GM18870 (cell line): ENCODE data around the gene KANTR.

ENCODE experiments used
- ATAC-seq: cut with Tn5 transposase; IDR thresholded peaks from one replicate; pipeline ENCODE4 v1.9.1; 2021; ENCODE audit warnings: moderate library complexity; ENCODE audit not compliant: unreplicated experiment

KANTR gene, protein sequence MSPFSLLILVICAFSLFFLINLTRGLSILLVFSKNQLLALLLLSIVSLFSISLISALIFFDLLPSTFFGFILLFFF

DNA sequence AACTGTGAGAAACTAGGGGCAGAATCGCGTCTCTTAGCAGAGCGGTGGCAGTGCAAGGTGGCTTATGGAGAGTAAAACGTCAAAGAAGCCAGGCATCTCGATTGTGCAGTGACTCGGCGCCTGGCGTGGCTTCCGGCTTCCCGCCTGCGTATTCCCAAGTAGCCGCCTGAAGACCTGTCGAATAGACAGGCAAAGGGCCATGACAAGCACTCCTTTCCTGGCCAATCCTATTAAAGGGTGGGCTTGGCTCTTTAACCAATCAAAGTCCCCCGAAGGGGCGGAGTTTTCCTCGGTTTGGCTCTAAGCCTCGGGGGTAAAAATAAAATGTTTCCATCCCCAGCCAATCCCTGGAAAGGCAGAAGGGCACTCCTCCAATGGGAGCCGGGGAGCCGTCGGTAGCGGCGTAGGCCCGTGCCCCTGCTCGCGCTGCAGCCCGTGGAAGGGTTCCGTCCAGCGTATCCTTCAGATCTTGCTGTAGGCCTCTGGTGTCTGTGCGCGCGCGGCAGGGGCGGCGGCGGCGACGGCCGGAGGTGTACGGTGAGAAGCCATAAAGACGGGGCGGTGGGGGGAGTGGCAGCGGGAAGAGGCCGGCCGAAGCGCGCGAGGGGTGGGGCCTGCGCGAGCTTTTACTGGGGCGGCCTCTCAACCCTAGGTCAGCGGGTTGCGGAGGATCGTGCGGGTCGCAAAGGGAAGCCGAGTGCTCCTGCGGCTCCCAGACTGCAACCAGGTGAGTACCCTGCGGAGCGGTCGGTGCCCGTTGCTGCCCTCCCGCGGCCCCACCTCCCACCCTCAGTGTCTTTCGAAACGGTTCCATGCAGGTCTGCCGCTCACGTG is at the start of gene KANTR:
Gene KANTR, plus strand, starts transcription at position 395 of the 834 bp plus-strand sequence. CDS start 30,131 bp downstream, outside the sequence.
- peak; percentile 84 for ATAC-seq

DNA sequence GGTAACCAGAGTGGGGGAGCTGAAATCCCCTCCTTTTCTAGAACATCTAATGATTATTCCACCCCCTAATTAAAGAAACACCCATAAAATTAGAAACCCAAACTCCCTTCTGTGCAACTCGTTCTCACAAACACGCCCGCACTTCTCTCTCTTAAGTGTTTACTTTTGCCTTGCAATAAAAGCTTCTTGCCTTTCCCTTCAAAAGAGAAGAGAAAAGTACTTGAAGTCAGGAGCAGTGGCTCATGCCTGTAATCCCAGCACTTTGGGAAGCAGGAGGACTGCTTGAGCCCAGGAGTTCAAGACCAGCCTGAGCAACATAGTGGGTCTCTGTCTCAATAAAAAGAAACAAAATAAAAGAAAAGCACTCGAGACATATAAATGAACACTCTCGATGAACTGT is 48.9 kb upstream of the KANTR start:
- ATAC-seq: no peak

DNA sequence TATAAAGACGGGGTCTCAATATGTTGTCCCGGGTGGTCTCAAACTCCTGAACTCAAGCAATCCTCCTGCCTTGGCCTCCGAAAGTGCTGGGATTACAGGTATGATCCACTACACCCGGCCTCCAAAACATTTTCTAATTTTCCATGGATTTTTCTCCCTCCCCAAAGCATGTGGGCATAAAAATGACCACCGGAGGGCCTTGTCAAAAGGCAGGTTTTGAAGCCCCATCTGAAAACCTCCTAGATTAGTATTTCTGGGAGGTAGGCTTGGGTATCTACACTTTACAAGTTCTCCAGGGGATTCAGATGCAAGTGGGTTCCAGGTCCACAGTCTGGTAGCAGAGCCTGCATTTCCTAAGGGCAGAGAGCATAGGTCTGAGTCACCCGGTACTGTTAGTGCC is 46.7 kb upstream of the KANTR start:
- ATAC-seq: no peak

DNA sequence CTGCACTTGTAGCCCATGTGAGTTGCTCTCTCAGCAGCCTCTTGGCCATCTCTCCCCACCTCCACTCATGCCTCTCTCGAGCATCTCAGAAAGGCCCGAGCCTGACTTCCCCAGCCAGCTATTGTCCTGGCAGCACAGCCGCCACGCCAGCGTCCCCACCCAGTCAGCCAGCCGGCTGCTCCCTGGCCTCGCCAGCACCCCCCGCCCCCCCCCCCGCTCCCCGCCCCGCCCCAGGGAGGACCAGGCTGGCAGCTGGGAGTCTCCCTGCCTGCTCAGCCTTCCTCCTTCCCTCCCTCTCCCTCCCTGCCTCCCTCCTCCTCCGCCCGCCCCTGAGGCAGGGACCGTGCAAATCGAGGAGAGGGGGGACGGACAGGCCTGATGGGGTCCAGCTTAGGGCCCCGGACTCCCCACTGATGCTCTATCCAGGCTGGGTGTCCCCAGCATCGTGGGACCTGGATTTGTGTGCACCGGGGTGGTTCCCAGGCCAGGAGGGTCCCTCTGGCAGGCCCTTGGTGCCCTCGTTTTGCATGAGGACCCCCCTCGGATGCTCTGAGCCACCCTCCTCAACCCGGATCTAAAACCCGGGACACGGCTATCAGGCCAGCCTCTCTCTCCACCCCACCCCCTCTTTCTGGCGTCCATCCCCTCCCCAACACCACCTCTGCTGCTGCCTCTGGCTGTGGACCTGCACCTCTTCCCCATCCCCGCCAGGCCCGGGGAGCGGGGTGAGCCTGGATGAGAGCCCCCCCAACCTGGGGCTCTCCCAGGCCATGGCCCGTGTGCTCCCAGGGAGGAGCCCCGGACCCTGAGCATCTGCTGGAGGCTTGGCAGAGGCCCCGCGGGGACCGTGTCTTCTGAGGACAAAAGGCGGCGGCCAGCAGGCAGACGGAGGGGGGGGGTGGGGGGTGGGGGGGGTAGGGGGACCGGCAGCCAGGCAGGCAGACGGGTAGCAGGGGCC is 45.5 kb upstream of the KANTR start, which contains the start of gene GPR173:
Gene GPR173, plus strand, starts transcription at position 621 of the 958 bp plus-strand sequence. CDS start 27,833 bp downstream, outside the sequence.
- no peak for ATAC-seq

DNA sequence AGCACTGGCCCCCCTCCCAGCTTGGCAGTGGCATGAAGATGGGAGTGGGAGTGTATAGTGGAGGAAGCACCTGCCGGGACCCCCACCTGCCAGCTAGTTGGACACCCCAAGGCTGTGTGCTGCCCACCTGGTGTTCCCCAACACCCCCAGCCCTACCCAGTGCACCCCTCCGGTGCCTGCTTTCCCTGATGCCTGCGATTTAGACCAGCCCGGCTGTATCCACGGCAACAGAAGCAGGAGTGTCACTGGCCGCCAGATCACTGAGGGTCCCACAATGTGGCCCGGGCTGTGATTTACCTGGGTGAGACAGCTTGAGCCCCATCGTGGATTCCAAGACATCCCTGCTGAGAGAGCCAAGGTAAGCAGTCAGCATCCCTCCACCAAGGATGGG is 44.8 kb upstream of the KANTR start:
- no peak for ATAC-seq

DNA sequence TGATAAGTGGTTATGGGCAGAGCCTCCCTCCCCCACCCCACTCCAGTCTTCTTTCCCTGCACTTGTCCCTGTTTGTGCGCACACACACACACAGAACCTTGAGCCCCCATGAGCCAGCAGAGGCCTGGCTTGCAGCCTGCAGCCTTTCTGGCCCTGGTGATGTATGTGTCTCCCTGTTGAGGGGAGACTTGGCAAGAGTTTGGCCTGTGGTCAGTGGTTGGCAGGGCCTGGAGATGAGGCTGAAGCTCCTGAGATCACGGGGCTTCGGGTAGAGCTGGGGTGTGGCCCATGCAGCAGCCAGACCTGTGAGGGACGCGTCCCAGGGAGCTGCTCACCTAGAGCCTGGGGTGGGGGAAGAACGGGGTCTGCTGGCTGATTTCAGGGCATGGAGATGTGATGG is 43.1 kb upstream of the KANTR start:
- no peak for ATAC-seq

DNA sequence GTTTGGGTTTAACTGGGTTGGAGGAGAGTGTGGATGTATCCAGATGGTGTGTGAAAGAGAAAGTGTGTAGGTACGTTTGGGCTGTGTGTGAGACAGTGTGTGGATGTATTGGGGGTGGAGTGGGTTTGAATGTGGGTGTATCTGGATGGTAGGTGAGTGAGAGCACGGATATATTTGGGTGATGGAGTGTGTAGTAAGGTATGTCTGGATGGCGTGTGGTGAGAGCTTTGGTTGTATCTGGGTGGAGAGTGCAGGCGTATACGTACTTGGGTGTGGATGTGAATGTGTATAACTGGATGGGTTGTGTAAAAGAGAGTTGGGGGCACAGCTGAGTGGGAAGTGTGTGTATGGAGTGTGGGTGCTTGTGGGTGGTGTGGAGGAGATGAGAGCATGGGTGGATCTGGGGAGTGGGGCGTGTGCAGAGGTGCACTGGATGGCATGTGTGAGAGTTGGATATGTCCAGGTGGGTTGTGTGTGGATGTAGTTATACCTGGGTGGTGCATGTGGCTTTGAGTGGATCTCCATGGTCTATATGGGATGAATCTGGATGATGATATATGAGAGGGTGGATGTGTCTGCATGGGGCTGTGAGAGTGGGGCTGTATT is 38.6 kb upstream of the KANTR start:
- no peak for ATAC-seq

DNA sequence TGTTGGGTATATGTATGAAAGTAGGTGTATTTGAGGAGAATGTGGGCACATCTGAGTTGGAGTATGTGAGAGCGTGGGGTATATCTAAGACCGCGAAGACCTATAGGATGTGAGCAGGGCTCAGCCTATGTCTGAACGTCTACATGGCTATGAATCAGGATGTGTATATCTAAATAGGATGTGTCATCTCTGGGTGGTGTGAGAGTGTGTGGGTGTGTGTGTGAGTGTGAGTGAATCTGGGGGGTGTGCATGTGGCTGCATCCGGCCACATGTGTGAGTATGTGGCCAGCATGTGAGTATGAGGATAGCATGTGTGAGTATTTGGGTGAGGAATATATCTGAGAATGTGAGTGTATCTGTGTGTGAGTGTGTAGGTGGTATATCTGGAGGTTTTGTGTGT is 37.6 kb upstream of the KANTR start:
- no peak for ATAC-seq

DNA sequence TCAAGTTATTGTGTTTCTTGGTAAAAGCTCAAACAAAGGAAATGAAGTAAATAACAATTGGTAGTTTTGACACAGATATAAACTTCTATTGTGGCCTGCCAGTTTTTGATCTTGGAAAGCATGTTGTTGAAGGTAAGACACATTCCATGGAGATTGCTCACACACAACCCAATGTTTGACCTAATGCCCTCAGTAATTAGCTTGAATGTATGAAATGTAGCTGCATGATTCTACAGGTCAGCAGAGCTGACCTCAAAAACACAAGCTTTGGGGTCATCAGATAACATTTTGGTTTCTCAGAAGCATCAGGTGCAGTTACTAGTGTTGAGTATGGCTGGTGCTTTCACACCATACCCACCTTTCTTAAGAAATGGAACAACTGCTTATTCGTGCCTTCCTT is 28.8 kb upstream of the KANTR start:
- no peak for ATAC-seq

DNA sequence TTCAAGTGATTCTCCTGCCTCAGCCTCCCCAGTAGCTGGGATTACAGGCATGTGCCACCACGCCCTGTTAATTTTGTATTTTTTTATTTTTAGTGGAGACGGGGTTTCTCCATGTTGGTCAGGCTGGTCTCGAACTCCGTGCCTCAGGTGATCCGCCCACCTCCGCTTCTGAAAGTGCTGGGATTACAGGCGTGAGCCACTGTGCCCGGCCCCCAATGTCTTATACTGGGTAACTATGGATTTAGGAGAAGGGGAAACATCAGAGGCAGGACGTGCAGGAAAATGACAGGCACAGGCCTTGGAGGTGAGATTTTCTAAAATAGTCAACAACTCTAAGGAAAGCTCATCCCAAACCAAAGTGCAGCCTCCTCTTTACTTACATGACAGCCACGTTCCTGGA is 22.9 kb upstream of the KANTR start:
- ATAC-seq: no peak

DNA sequence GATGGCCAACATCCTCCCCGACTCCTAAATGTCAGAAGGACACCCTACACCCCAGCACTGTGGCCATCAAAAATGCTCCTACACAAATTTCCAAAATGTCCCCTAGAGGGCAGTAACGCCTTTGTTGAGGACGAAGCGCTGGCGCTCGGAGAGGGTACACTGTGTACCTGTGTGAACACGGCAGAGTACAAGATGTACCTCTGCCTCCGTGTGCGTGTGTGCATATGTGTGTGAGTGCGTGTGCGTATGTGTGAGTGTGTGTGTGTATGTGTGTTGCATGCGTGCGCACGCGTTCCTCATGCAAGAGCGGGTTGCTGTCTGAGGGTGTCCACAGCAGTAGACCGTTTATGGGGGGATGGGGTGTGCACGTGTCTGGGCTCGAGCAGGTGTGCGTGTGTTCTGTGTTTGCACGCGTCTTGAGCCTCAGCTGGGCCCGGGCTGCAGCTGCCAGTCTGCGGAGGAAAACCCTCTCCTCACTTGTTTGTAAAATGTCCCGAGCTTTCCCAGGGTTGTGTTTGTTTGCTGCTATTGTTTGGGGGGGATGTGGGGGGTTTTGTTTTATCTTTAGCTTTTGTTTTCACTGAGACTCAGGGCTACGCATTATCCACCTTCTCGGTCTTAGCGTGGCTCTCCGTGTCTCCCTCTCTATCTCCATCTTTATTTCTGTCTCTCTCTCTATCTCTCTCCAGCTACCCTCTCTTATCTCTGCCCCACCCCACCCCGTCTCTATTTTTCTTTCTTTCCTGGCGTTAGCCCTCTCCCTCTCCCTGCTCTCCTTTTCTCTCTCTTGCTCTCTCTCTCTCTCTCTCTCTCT is 22.1 kb upstream of the KANTR start:
- peak; percentile 89 for ATAC-seq

DNA sequence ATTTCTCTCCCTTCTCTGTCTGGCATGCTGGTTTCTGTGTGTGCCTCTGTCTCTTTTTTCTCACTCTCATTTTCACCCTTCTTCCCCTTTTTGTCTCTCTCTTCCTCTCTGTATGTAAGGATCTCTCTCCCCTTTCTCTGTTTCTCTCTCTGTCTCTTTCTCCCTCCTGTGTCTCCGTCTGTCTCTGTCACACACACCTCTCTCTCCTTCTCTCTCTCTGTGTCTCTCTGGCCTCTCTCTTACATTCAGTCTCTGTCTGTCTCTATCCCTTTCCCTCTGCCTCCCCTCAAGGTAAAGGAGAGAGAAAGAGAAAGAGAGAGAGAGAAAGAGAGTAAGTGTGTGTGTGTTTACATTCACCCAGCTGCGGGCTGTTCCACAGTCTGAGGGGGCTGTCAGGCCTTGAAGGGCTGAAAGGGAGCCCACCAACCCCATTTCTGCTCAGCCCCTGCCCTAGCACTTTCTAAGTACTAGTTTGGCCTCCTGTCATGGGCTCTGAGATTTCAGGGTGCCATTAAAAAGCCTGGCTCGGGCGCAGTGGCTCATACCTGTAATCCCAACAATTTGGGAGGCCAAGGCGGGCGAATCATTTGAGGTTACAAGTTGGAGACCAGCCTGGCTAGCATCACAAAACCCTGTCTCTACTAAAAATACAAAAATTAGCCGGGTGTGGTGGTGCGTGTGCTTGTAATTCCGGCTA is 21.4 kb upstream of the KANTR start:
- ATAC-seq: no peak

DNA sequence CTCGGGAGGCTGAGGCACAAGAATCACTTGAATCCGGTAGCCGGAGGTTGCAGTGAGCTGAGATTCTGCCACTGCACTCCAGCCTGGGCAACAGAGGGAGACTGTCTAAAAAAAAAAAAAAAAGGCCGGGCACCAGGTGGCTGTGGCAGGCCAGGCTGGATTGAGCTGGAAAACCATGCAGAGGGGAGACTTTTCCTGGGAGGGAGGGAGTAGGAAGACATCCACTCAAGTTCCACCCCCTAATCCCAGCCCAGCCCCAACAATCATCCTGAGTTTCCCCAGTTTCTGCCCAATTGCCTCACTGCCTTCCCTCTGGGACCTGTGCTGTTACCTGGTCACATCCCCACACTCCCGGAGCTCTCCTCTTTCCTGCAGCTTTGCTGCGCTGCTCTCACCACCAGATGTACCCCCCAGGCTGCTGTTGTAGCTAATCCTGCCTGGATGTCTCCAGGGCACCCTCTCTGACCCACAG is 20.8 kb upstream of the KANTR start:
- ATAC-seq: no peak

DNA sequence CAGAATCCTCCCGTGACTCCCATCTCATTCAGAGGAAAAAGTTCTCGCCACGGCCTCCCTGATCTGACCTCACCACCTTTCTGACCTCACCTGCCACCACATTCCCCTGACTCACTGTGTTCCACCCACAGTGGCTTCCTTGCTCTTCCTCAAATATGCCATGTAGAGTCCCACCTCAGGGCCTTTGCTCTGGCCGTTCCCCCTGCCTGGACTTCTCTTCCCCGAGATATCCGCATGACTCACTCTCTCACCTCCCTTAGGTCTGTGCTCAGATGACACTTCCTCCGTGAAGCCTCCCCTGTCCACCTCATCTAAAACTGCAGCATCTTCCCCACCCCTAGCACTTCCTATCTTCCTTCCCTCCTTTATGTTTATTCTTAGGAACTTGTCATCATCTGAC is 18.9 kb upstream of the KANTR start:
- ATAC-seq: no peak

DNA sequence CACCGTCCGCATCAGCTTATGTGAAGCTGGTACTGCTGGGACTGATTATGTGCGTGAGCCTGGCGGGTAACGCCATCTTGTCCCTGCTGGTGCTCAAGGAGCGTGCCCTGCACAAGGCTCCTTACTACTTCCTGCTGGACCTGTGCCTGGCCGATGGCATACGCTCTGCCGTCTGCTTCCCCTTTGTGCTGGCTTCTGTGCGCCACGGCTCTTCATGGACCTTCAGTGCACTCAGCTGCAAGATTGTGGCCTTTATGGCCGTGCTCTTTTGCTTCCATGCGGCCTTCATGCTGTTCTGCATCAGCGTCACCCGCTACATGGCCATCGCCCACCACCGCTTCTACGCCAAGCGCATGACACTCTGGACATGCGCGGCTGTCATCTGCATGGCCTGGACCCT is 17.3 kb upstream of the KANTR start:
- ATAC-seq: no peak

DNA sequence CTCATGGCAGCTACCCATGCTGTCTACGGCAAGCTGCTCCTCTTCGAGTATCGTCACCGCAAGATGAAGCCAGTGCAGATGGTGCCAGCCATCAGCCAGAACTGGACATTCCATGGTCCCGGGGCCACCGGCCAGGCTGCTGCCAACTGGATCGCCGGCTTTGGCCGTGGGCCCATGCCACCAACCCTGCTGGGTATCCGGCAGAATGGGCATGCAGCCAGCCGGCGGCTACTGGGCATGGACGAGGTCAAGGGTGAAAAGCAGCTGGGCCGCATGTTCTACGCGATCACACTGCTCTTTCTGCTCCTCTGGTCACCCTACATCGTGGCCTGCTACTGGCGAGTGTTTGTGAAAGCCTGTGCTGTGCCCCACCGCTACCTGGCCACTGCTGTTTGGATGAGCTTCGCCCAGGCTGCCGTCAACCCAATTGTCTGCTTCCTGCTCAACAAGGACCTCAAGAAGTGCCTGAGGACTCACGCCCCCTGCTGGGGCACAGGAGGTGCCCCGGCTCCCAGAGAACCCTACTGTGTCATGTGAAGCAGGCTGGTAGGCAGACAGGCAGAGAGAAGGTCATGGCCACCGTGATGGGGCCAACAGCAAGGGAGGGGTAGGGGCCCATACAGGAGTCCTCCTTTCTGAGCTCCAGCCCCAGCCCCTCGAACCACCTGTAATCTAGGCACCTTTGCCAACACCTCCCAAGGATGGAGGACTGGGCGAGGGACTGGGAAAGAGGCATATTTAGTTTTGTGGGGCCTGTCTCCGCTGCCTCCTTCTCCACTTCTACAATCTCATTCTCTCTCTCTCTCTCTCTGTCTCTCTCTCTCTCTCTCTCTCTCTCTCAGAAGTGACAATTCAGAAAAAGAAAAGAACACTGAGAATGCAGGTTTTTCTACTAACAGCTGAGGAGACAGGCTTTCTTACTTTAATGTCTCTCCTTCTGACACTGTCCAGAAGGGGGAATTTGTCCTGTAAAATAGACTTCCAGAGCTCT is 16.4 kb upstream of the KANTR start:
- ATAC-seq: no peak

DNA sequence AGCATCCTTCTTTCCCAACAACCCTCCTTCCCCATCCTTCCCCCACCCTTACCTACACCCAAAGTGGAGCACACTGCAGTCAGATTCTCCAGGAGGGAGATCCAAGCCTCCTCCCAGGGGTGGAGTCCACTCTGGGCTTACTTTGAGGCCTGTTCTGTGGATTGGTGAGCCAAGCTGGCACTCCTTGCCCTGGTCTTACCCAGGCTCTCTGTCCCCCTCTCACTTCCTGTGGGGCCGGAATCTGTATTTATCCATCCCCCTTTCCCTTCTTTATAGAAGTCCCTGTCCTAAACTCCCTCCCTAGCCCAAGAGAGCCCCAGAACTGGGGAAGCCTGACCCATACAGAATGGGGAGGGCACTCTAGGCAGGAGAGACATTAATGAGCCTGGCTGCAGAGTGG is 15.0 kb upstream of the KANTR start:
- no peak for ATAC-seq
